ENCODE data around the gene SLC5A10.
"Not testable (repeated sequence)": the region's sequence is repeated elsewhere in the genome, so short reads cannot be mapped to it uniquely, and the experiment has no call there.

DNA sequence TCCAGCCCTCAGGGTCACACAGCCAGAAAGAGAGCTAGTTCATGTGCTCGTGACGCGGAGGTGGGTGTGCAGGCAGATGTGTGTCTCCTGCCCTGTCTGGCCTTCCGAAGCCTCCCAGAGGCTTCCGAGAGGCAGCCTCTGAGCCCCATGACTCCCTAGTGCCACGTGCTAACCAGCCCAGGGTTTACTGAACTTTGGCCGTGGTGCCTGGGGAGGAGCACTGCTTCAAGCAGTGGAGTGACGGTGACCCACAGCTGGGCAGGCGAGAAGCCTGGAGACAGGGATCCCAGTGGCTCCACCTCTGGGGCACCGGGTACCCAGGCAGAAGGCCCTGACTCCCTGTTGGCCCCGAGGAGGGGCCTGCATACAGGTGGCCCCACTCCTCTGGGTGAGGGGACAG lies 76.7 kb downstream of the SLC5A10 start:
- TF ChIP-seq, protein P1, sequence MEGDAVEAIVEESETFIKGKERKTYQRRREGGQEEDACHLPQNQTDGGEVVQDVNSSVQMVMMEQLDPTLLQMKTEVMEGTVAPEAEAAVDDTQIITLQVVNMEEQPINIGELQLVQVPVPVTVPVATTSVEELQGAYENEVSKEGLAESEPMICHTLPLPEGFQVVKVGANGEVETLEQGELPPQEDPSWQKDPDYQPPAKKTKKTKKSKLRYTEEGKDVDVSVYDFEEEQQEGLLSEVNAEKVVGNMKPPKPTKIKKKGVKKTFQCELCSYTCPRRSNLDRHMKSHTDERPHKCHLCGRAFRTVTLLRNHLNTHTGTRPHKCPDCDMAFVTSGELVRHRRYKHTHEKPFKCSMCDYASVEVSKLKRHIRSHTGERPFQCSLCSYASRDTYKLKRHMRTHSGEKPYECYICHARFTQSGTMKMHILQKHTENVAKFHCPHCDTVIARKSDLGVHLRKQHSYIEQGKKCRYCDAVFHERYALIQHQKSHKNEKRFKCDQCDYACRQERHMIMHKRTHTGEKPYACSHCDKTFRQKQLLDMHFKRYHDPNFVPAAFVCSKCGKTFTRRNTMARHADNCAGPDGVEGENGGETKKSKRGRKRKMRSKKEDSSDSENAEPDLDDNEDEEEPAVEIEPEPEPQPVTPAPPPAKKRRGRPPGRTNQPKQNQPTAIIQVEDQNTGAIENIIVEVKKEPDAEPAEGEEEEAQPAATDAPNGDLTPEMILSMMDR (IDR thresholded peaks at IDR 0.05), result not testable (repeated sequence)
- not testable (repeated sequence) for TF ChIP-seq ZFX (IDR thresholded peaks at IDR 0.05; ENCODE audit: borderline replicate concordance)
